Common myeloid progenitor, CD34-positive (primary cell): Measurements from ENCODE around the gene NPAS3.
A peak's percentile ranks its signal among the peaks of the same experiment; 100 is the strongest.

Experiments
- CTCF ChIA-PET: fragments of 350-600 bp; sonication (Branson Sonifier 250); formaldehyde crosslinking; loops from one replicate; lab custom pipeline; 2021; ENCODE audit warnings: antibody characterized with exemption; lab: Charles Lee
- POLR2A ChIA-PET: fragments of 350-600 bp; sonication (Branson Sonifier 250); formaldehyde crosslinking; loops from one replicate; lab custom pipeline; 2021; ENCODE audit warnings: antibody characterized with exemption; lab: Charles Lee
- DNase-seq, 3 donors: peaks; one replicate each; pipeline versions ENCODE4 v3.0.0 to v3.0.0-alpha.2; 2013
- H3K27ac ChIP-seq, 2 experiments: 1 replicate in 1 of 2; 2 replicates in 1 of 2; pipeline ENCODE4 v1.7.0; 2013; ENCODE audit warnings: inconsistent platforms in 2 of 2, low read length in 2 of 2, mild to moderate bottlenecking in 2 of 2, low read depth in 1 of 2, moderate library complexity in 1 of 2; ENCODE audit not compliant: severe bottlenecking in 2 of 2, insufficient read depth in 1 of 2, poor library complexity in 1 of 2
- H3K27me3 ChIP-seq, 5 experiments: replicated peaks in 2 of 5; 1 replicate in 3 of 5; 2 replicates in 2 of 5; pipeline versions ENCODE4 v1.6.1 to v1.7.0; 2013; ENCODE audit warnings: low read length in 4 of 5, mild to moderate bottlenecking in 2 of 5, moderate library complexity in 2 of 5, inconsistent platforms in 1 of 5; ENCODE audit not compliant: insufficient read depth in 5 of 5, control insufficient read depth in 4 of 5
- H3K36me3 ChIP-seq, 4 experiments: 1 replicate in 2 of 4; 2 replicates in 2 of 4; pipeline versions ENCODE4 v1.6.1 to v1.7.0; 2013; ENCODE audit warnings: low read length in 3 of 4, control low read depth in 1 of 4, mild to moderate bottlenecking in 1 of 4; ENCODE audit not compliant: control insufficient read depth in 4 of 4, insufficient read depth in 4 of 4
- H3K4me1 ChIP-seq, 4 experiments: 1 replicate in 3 of 4; 2 replicates in 1 of 4; pipeline versions ENCODE4 v1.6.1 to v1.7.1; 2013; ENCODE audit warnings: low read length in 3 of 4, mild to moderate bottlenecking in 3 of 4, control low read depth in 1 of 4, inconsistent platforms in 1 of 4, moderate library complexity in 1 of 4; ENCODE audit not compliant: control insufficient read depth in 4 of 4, insufficient read depth in 4 of 4; ENCODE audit errors: control extremely low read depth in 1 of 4
- H3K4me3 ChIP-seq, 7 experiments: 1 replicate in 4 of 7; 2 replicates in 3 of 7; pipeline versions ENCODE4 v1.5.1 to v1.7.0; 2013; ENCODE audit warnings: mild to moderate bottlenecking in 7 of 7, low read length in 6 of 7, moderate library complexity in 6 of 7, inconsistent platforms in 2 of 7, low read depth in 2 of 7, control low read depth in 1 of 7; ENCODE audit not compliant: insufficient read depth in 4 of 7, control insufficient read depth in 1 of 7; ENCODE audit errors: extremely low read depth in 1 of 7
- H3K9me3 ChIP-seq, 5 experiments: 1 replicate in 4 of 5; 2 replicates in 1 of 5; pipeline versions ENCODE4 v1.6.1 to v1.7.1; 2013; ENCODE audit warnings: low read length in 4 of 5, mild to moderate bottlenecking in 2 of 5, inconsistent platforms in 1 of 5, low read depth in 1 of 5, moderate library complexity in 1 of 5; ENCODE audit not compliant: control insufficient read depth in 4 of 5, insufficient read depth in 2 of 5; ENCODE audit errors: control extremely low read depth in 1 of 5
- WGBS: methylation state at CpG from one replicate; pipeline ENCODE4 v1.1.5; 2013; ENCODE audit not compliant: insufficient coverage; 5-methylcytosine and 5-hydroxymethylcytosine counted together

Gene NPAS3

GRCh38 chr14:33756833-33757232, 818.2 kb downstream of the NPAS3 start:
- ChIA-PET CTCF (no interaction called here), POLR2A (no interaction called here)
- 100% methylated on average over 1 of the region's 1 CpG for WGBS

GRCh38 chr14:33758547-33758946, 819.9 kb downstream of the NPAS3 start:
- Histone ChIP-seq H3K27ac (no peak overlapping the region), H3K4me1 (no peaks in the 10 kb centered on the region), H3K9me3 (peaks cover 0 to 2% (median 0%) of the 10 kb centered on the region in 5 experiments), H3K36me3 (no peaks in the 10 kb centered on the region), H3K27me3 (no peaks in the 10 kb centered on the region), H3K4me3 (no peak overlapping the region)
- CTCF ChIA-PET = interaction anchor here (1.2 kb wide), 1 partner anchor 34 kb away, joined by 5 read pairs; no protein-coding TSS in a partner anchor
- POLR2A ChIA-PET = no interaction called here
- DNase-seq = no peak

More at GRCh38 chr14:33756833-33757232, 818.2 kb downstream of the NPAS3 start:
- no peaks in the 10 kb centered on the region for H3K36me3 ChIP-seq
- no peak overlapping the region for H3K27ac ChIP-seq
- no peak overlapping the region for H3K4me3 ChIP-seq
- no peak for DNase-seq
- peaks cover 0 to 2% (median 0%) of the 10 kb centered on the region in 5 experiments for H3K9me3 ChIP-seq
- H3K27me3 ChIP-seq = no peaks in the 10 kb centered on the region
- no peaks in the 10 kb centered on the region for H3K4me1 ChIP-seq

GRCh38 chr14:33762161-33762851, 823.6 kb downstream of the NPAS3 start:
- WGBS = 100% methylated on average over 1 of the region's 4 CpGs

GRCh38 chr14:33764876-33765650, 826.4 kb downstream of the NPAS3 start:
- ChIA-PET POLR2A (no interaction called here), CTCF (interaction anchor here (0.7 to 1.1 kb wide), 2 partner anchors 9 to 11 kb away, joined by 3 to 4 read pairs; no protein-coding TSS in a partner anchor)
- Histone ChIP-seq H3K27me3 (no peaks in the 10 kb centered on the region), H3K27ac (no peak overlapping the region), H3K9me3 (no peaks in the 10 kb centered on the region), H3K4me3 (peak overlapping the region in 3 of 7 experiments; percentile 5 to 24 (median 20)), H3K4me1 (peaks cover 6 to 19% (median 11%) of the 10 kb centered on the region in 4 experiments), H3K36me3 (no peaks in the 10 kb centered on the region)
- DNase-seq = peak; percentile 42 to 76 (median 66)
- 5% methylated on average over 2 of the region's 6 CpGs for WGBS

More at GRCh38 chr14:33762161-33762851, 823.6 kb downstream of the NPAS3 start:
- Histone ChIP-seq H3K27me3 (no peaks in the 10 kb centered on the region), H3K4me3 (no peak overlapping the region), H3K4me1 (peaks cover 5 to 12% (median 7%) of the 10 kb centered on the region in 4 experiments), H3K27ac (no peak overlapping the region), H3K36me3 (no peaks in the 10 kb centered on the region), H3K9me3 (no peaks in the 10 kb centered on the region)
- DNase-seq = peak in 2 of 3 donors; percentile 14 to 42
- ChIA-PET POLR2A (no interaction called here), CTCF (no interaction called here)

GRCh38 chr14:33767586-33768457, 829.1 kb downstream of the NPAS3 start:
- CTCF ChIA-PET = interaction anchor here (0.7 to 2.5 kb wide), 3 partner anchors 16 to 563 kb away, joined by 3 to 9 read pairs (median 4); no protein-coding TSS in a partner anchor
- peaks cover 6 to 19% (median 11%) of the 10 kb centered on the region in 4 experiments for H3K4me1 ChIP-seq
- no peaks in the 10 kb centered on the region for H3K36me3 ChIP-seq
- H3K27ac ChIP-seq = no peak overlapping the region
- POLR2A ChIA-PET = no interaction called here
- H3K9me3 ChIP-seq = no peaks in the 10 kb centered on the region
- H3K27me3 ChIP-seq = no peaks in the 10 kb centered on the region
- no peak overlapping the region for H3K4me3 ChIP-seq
- WGBS = 52% methylated on average over 4 of the region's 7 CpGs
- DNase-seq = peak in 2 of 3 donors; percentile 20 to 31

- POLR2A ChIA-PET = no interaction called here
- H3K36me3 ChIP-seq = no peaks in the 10 kb centered on the region
- H3K27ac ChIP-seq = no peak overlapping the region
- peaks cover 6 to 19% (median 12%) of the 10 kb centered on the region in 4 experiments for H3K4me1 ChIP-seq
- WGBS = no CpG with 5 or more reads among the region's 1 CpG
- no peaks in the 10 kb centered on the region for H3K27me3 ChIP-seq
- no peak overlapping the region for H3K4me3 ChIP-seq
- DNase-seq = no peak
- CTCF ChIA-PET = interaction anchor here (0.7 to 2.5 kb wide), 2 partner anchors 24 to 564 kb away, joined by 3 to 9 read pairs; no protein-coding TSS in a partner anchor
- H3K9me3 ChIP-seq = no peaks in the 10 kb centered on the region
Observed at GRCh38 chr14:33768458-33768830, 829.8 kb downstream of the NPAS3 start.
